GM12878 (cell line): Measurements from ENCODE around the gene CHERP. TPM values are rescaled to one million over a fixed set of nuclear protein-coding genes. Genes with fewer than 3 reads are reported as not detected.

ENCODE experiments used
- ATAC-seq: fragments of 200-7000 bp; cut with Tn5 transposase; 3 replicates; pipeline ENCODE4 v1.9.1; 2020; ENCODE audit warnings: mild to moderate bottlenecking, moderate library complexity
- BruUV-seq: library from RNA; stranded (reverse); fragments of 400-500 nt; replicated peaks from 2 replicates; lab custom pipeline; 2021; lab: Mats Ljungman, UMichigan
- CTCF ChIA-PET: fragments of 300-600 bp; sonication (Branson Sonifier 250); formaldehyde crosslinking; extraction: SDS; loops from one replicate; lab custom pipeline; 2021; ENCODE audit warnings: inconsistent platforms; lab: Yijun Ruan, JAX
- POLR2A ChIA-PET: fragments of 350-600 bp; formaldehyde crosslinking; extraction: SDS; loops from one replicate; lab custom pipeline; 2021; ENCODE audit warnings: inconsistent platforms; lab: Charles Lee
- RAD21 ChIA-PET: fragments of 300-600 bp; sonication (Branson Sonifier 250); formaldehyde crosslinking; loops from one replicate; lab custom pipeline; 2023; ENCODE audit warnings: antibody characterized with exemption; ENCODE audit not compliant: unreplicated experiment; lab: Charles Lee
- SMC1A ChIA-PET: fragments of 300-600 bp; sonication (Branson Sonifier 250); formaldehyde crosslinking; loops from one replicate; lab custom pipeline; 2023; ENCODE audit not compliant: unreplicated experiment, uncharacterized antibody; lab: Charles Lee
- DNase-seq: peaks from one replicate; pipeline ENCODE4 v3.0.0-alpha.2; 2011; ENCODE audit warnings: low read depth, low spot score
- FAIRE-seq: peaks from 3 replicates; lab custom pipeline; 2011; peaks lifted over from hg19 to GRCh38; lab: Jason Lieb, UNC
- H2AFZ ChIP-seq: 2 replicates; pipeline ENCODE4 v1.6.0; 2011; ENCODE audit warnings: low read depth, low read length, control low read depth; ENCODE audit not compliant: control insufficient read depth
- H3K27ac ChIP-seq: 2 replicates; pipeline ENCODE4 v1.5.1; 2011; ENCODE audit warnings: control low read depth; ENCODE audit not compliant: control insufficient read depth, insufficient read depth
- H3K27me3 ChIP-seq, 2 experiments: replicated peaks in 1 of 2; 2 replicates each; pipeline versions ENCODE4 v1.6.0 to v1.6.1; 2011; ENCODE audit warnings: low read length in 1 of 2; ENCODE audit not compliant: control insufficient read depth in 2 of 2, insufficient read depth in 2 of 2
- H3K36me3 ChIP-seq, 2 experiments: 2 replicates each; pipeline ENCODE4 v1.5.1; 2011; ENCODE audit warnings: low read length in 1 of 2; ENCODE audit not compliant: control insufficient read depth in 2 of 2, insufficient read depth in 2 of 2
- H3K4me1 ChIP-seq: 2 replicates; pipeline ENCODE4 v1.6.1; 2011; ENCODE audit warnings: mild to moderate bottlenecking, low read length, moderate library complexity, mixed read lengths; ENCODE audit not compliant: control insufficient read depth, insufficient read depth
- H3K4me2 ChIP-seq: 2 replicates; pipeline ENCODE4 v1.6.0; 2011; ENCODE audit warnings: control low read depth; ENCODE audit not compliant: control insufficient read depth, insufficient read depth
- H3K4me3 ChIP-seq: fragments of 200-600 bp; sonication (generic); 2 replicates; pipeline ENCODE4 v1.5.1; 2016
- H3K79me2 ChIP-seq: 2 replicates; pipeline ENCODE4 v1.6.0; 2011; ENCODE audit warnings: low read length; ENCODE audit not compliant: control insufficient read depth, insufficient read depth
- H3K9ac ChIP-seq: 2 replicates; pipeline ENCODE4 v1.8.0; 2011; ENCODE audit warnings: low read length, control low read depth, mixed read lengths; ENCODE audit not compliant: control insufficient read depth, insufficient read depth
- H3K9me3 ChIP-seq: replicated peaks from 3 replicates; pipeline ENCODE4 v1.5.1; 2011; ENCODE audit warnings: mild to moderate bottlenecking, low read length; ENCODE audit not compliant: control insufficient read depth, insufficient read depth
- H4K20me1 ChIP-seq: 2 replicates; pipeline ENCODE4 v1.6.0; 2011; ENCODE audit not compliant: control insufficient read depth, insufficient read depth
- EP300 ChIP-seq, 2 experiments: fragments of 150-350 bp in 1 of 2; IDR thresholded peaks; 2 replicates each; pipeline ENCODE4 v1.6.1; 2011 to 2012; ENCODE audit warnings: low read depth in 2 of 2, low read length in 2 of 2, borderline replicate concordance in 1 of 2, improper control_type of control experiment in 1 of 2, inconsistent platforms in 1 of 2; ENCODE audit not compliant: control insufficient read depth in 1 of 2
- PAX5 ChIP-seq: IDR thresholded peaks from 2 replicates; pipeline ENCODE4 v1.6.1; 2011; ENCODE audit warnings: low read depth, low read length, borderline replicate concordance
- PML ChIP-seq: IDR thresholded peaks from 2 replicates; pipeline ENCODE4 v1.6.1; 2012; ENCODE audit warnings: low read length, inconsistent platforms
- POLR2A ChIP-seq: IDR thresholded peaks from 2 replicates; pipeline ENCODE4 v1.6.1; 2011; ENCODE audit warnings: low read depth, mild to moderate bottlenecking, low read length
- POU2F2 ChIP-seq: IDR thresholded peaks from 3 replicates; pipeline ENCODE4 v1.6.1; 2011; ENCODE audit warnings: low read depth, mild to moderate bottlenecking, low read length, borderline replicate concordance
- RCOR1 ChIP-seq: conservative IDR thresholded peaks from 2 replicates; pipeline ENCODE4 v1.6.1; 2012; ENCODE audit warnings: low read depth, low read length, improper control_type of control experiment
- RELB ChIP-seq: fragments of 450-650 bp; IDR thresholded peaks from 2 replicates; pipeline ENCODE4 v1.6.1; 2017; ENCODE audit warnings: low read depth, mild to moderate bottlenecking, moderate library complexity
- SMAD1 ChIP-seq: fragments of 450-650 bp; IDR thresholded peaks from 2 replicates; pipeline ENCODE4 v1.6.1; 2018; ENCODE audit warnings: mild to moderate bottlenecking, low read depth; ENCODE audit not compliant: partially characterized antibody
- SRF ChIP-seq, 2 experiments: IDR thresholded peaks; 2 replicates each; pipeline ENCODE4 v1.6.1; 2011; ENCODE audit warnings: low read depth in 2 of 2, low read length in 2 of 2, mild to moderate bottlenecking in 1 of 2, moderate library complexity in 1 of 2
- YBX1 ChIP-seq: fragments of 450-650 bp; IDR thresholded peaks from 2 replicates; pipeline ENCODE4 v1.6.1; 2016; ENCODE audit warnings: antibody characterized with exemption
- ZNF622 ChIP-seq: fragments of 450-650 bp; IDR thresholded peaks from 2 replicates; pipeline ENCODE4 v1.6.1; 2017; ENCODE audit warnings: mild to moderate bottlenecking, inconsistent platforms
- WGBS: methylation state at CpG from one replicate; pipeline ENCODE4 v1.1.6; 2016; ENCODE audit warnings: low lambda C conversion rate; ENCODE audit not compliant: insufficient replicate concordance, insufficient coverage; ENCODE audit errors: missing lambda C conversion rate; 5-methylcytosine and 5-hydroxymethylcytosine counted together
- in situ Hi-C: fragments of 300-500 bp; cut with MboI; formaldehyde crosslinking; loops from 9 replicates; pipeline ENCODE4 v1.14.3; 2018; ENCODE audit warnings: mixed read lengths
- intact Hi-C: fragments of 100-400 bp; cut with micrococcal nuclease; formaldehyde crosslinking; loops from one replicate; pipeline ENCODE4 v1.14.2; 2022; ENCODE audit not compliant: unreplicated experiment
- polyA plus RNA-seq, 11 experiments: library from polyadenylated mRNA; depleted of rRNA in 4 of 11; unstranded in 6 of 11; stranded (reverse) in 5 of 11; fragments of >200 nt; fragmentation: Nextera tagmentation in 4 of 11; fragmentation: Illumina TruSeq in 1 of 11; extraction: Ambion mirVana in 4 of 11; extraction: Trizol in 1 of 11; gene quantifications; 1 replicate in 1 of 11; 2 replicates in 10 of 11; pipeline versions ENCODE4 v1.2.1 to v1.2.3, GENCODE V29; 2011 to 2016; ENCODE audit warnings: inconsistent platforms in 2 of 11, missing spikeins in 2 of 11, low read depth in 1 of 11
- total RNA-seq, 4 experiments: library from RNA; depleted of rRNA in 3 of 4; stranded (reverse); fragments of >200 nt in 3 of 4; fragmentation: Illumina TruSeq in 1 of 4; extraction: Trizol in 1 of 4; gene quantifications; 2 replicates each; pipeline versions ENCODE4 v1.2.1 to v1.2.3, GENCODE V29; 2013 to 2021
- TF ChIP-seq, protein P1 (sequence below): fragments of 450-650 bp; IDR thresholded peaks from 2 replicates; pipeline ENCODE4 v1.6.1; 2017; ENCODE audit warnings: mild to moderate bottlenecking
- TF ChIP-seq, protein P2 (sequence below): fragments of 450-650 bp; IDR thresholded peaks from 2 replicates; pipeline ENCODE4 v1.6.1; 2014; ENCODE audit warnings: mild to moderate bottlenecking

The CHERP gene
- total and polyA plus RNA-seq, 10 of the 15 experiments (the other 5 are each of a cell fraction or from before 2014, with no cell fraction given): 0.66 to 65.3 (median 12.2) TPM

DNA sequence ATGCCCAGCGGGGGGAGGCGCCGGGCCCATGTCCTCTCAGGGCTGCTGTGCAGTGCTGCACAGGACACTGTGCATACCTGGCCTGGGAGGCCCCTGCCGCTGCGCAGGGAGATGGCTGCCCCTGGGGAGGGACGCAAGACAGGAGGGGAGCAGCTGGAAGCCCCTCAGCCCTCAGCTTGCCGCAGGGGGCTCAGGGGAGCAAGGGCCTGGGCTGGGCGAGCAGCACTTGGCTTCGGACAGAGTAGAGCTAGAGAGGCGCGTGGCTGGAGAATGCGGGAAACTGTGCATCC, 10.9 kb downstream of the CHERP start:
- FAIRE-seq (no peak), DNase-seq (no peak), ATAC-seq (no peak)
- H3K4me1 ChIP-seq: no peaks in the 10 kb centered on the region
- no peak overlapping the region for H2AFZ ChIP-seq
- CTCF ChIA-PET: no interaction called here
- H3K4me2 ChIP-seq: no peak overlapping the region
- BruUV-seq: no TSS peak
- H3K79me2 ChIP-seq: peaks cover 2% of the 10 kb centered on the region; the same call in 1 of the 2 replicates
- TF ChIP-seq RCOR1 (no peak), POLR2A (peak; percentile 42)
- POLR2A ChIA-PET: no interaction called here
- in situ Hi-C loops (no loop called here), intact Hi-C loops (no loop called here)
- H4K20me1 ChIP-seq: no peaks in the 10 kb centered on the region
- H3K36me3 ChIP-seq: peaks cover 21 to 65% of the 10 kb centered on the region in 2 experiments
- H3K9me3 ChIP-seq: no peaks in the 10 kb centered on the region
- SMC1A ChIA-PET: no interaction called here
- H3K27ac ChIP-seq: no peak overlapping the region
- H3K9ac ChIP-seq: no peak overlapping the region
- RAD21 ChIA-PET: no interaction called here
- no peak overlapping the region for H3K4me3 ChIP-seq
- H3K27me3 ChIP-seq: no peaks in the 10 kb centered on the region
- over 99% methylated on average over 11 of the region's 12 CpGs for WGBS

DNA sequence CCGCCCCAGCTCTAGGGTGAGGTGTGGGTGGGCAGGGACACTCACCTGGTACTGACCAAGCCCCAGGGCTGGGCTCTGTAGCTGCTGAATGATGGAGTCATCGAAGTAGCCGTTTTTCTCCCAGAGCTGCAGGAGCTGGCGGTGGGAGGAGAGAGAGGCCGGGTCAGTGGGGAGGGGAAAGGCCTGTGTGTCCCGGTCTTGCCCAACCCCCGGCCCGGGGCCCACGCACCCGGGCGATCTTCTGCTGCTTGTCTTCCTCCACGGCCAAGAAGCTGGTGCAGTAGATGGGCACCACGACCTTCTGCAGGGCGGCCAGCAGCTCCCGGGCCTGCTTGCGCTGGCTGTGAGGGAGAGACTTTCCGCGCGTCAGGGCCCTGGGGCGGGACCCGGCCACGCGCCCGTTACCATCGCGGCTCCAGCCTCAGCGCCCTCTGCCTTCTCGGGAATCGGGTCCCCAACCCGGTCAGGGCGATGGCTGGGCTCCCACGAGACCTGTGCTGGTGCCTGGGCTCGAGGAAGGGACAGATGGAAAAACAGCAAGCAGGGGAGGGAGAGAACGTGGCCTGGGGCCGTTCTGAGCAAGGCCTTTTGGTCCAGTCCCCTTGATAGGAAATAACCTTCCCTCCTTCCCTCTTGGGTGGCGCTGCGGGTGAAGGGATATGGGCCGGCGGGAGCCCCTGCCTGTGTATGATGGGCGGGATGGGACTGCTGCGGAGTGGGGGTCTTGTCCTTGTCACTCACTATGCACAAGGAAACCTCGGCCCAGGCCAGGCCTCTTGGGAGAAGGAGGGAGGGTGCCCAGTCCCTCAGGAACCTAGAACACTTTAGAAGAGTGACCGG, 11.5 kb downstream of the CHERP start:
- ATAC-seq: no peak
- intact Hi-C loops (no loop called here), in situ Hi-C loops (no loop called here)
- DNase-seq: no peak
- Histone ChIP-seq H3K4me3 (no peak overlapping the region), H3K9ac (no peak overlapping the region), H2AFZ (no peak overlapping the region), H3K79me2 (no peaks in the 10 kb centered on the region), H3K4me2 (no peak overlapping the region), H4K20me1 (no peaks in the 10 kb centered on the region), H3K27ac (no peak overlapping the region), H3K27me3 (no peaks in the 10 kb centered on the region), H3K9me3 (no peaks in the 10 kb centered on the region), H3K36me3 (peaks cover 21 to 63% of the 10 kb centered on the region in 2 experiments), H3K4me1 (no peaks in the 10 kb centered on the region)
- POLR2A ChIA-PET: interaction anchor here (0.5 kb wide), 1 partner anchor 220 kb away, joined by 4 read pairs; no protein-coding TSS in a partner anchor
- WGBS: 94% methylated on average over 43 of the region's 43 CpGs
- SMC1A ChIA-PET: no interaction called here
- BruUV-seq: no TSS peak
- CTCF ChIA-PET: no interaction called here
- TF ChIP-seq POU2F2: no peak
- no peak for TF ChIP-seq PAX5
- TF ChIP-seq, protein P1, sequence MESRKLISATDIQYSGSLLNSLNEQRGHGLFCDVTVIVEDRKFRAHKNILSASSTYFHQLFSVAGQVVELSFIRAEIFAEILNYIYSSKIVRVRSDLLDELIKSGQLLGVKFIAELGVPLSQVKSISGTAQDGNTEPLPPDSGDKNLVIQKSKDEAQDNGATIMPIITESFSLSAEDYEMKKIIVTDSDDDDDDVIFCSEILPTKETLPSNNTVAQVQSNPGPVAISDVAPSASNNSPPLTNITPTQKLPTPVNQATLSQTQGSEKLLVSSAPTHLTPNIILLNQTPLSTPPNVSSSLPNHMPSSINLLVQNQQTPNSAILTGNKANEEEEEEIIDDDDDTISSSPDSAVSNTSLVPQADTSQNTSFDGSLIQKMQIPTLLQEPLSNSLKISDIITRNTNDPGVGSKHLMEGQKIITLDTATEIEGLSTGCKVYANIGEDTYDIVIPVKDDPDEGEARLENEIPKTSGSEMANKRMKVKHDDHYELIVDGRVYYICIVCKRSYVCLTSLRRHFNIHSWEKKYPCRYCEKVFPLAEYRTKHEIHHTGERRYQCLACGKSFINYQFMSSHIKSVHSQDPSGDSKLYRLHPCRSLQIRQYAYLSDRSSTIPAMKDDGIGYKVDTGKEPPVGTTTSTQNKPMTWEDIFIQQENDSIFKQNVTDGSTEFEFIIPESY: no peak
- no peak for TF ChIP-seq ZNF622
- no peak for TF ChIP-seq PML
- TF ChIP-seq EP300 (IDR thresholded peaks at IDR 0.05; ENCODE audit: borderline replicate concordance in 1 of 2, control insufficient read depth in 1 of 2, low read depth in 2 of 2, low read length in 2 of 2): no peak
- no peak for TF ChIP-seq RELB
- TF ChIP-seq SRF (IDR thresholded peaks at IDR 0.05; ENCODE audit: low read depth in 2 of 2, low read length in 2 of 2): no peak
- TF ChIP-seq YBX1: no peak
- no peak for TF ChIP-seq SMAD1
- TF ChIP-seq, protein P2, sequence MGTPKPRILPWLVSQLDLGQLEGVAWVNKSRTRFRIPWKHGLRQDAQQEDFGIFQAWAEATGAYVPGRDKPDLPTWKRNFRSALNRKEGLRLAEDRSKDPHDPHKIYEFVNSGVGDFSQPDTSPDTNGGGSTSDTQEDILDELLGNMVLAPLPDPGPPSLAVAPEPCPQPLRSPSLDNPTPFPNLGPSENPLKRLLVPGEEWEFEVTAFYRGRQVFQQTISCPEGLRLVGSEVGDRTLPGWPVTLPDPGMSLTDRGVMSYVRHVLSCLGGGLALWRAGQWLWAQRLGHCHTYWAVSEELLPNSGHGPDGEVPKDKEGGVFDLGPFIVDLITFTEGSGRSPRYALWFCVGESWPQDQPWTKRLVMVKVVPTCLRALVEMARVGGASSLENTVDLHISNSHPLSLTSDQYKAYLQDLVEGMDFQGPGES: no peak
- FAIRE-seq: no peak
- RAD21 ChIA-PET: no interaction called here
